Pulmonary artery endothelial cell (primary cell): ENCODE measurements around the gene PCDHB9. TPM values are rescaled to one million over a fixed set of nuclear protein-coding genes. Genes with fewer than 3 reads are reported as not detected.
"Not testable (repeated sequence)": the region's sequence is repeated elsewhere in the genome, so short reads cannot be mapped to it uniquely, and the experiment has no call there.

ENCODE experiments used
- DNase-seq: peaks from one replicate; pipeline ENCODE4 v3.0.0-alpha.2; 2011; ENCODE audit warnings: low read depth, low spot score
- total RNA-seq: library from RNA; depleted of rRNA; stranded (reverse); fragments of >200 nt; gene quantifications from 2 replicates; pipeline ENCODE4 v1.2.3, GENCODE V29; 2014

PCDHB9 gene
- total RNA-seq, result 0.04 and 0.07 TPM in 2 replicates

DNA sequence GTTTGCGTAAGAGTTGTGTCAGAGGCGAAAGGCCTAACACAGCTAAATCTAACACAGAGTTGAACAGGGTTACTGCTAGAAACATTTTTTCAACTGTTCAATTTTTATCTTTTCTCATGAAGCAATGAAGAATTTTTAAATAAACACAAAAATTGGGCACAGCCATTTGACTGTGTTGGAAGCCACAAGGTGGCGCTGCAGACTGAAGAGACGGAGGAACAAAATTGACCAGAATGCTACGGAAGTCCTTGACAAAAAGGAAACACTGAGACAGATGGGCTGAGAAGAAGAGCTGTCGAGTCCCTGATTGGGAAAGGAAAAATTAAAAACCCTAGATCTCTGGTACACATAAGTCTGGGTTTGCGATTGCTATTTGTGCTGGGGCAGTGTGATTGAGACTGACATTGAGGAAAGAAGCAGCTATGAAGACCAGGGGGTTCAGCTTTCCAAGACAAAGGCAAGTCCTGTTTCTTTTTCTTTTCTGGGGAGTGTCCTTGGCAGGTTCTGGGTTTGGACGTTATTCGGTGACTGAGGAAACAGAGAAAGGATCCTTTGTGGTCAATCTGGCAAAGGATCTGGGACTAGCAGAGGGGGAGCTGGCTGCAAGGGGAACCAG is at the start of gene PCDHB9:
Gene PCDHB9, plus strand, starts transcription at position 265 of the 616 bp plus-strand sequence. Its CDS starts 158 bp downstream, at position 423.
- DNase-seq, result no peak

DNA sequence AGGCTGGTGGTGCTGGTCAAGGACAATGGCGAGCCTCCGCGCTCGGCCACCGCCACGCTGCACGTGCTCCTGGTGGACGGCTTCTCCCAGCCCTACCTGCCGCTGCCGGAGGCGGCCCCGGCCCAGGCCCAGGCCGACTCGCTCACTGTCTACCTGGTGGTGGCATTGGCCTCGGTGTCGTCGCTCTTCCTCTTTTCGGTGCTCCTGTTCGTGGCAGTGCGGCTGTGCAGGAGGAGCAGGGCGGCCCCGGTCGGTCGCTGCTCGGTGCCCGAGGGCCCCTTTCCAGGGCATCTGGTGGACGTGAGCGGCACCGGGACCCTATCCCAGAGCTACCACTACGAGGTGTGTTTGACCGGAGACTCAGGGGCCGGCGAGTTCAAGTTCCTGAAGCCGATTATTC is 49.6 kb upstream of the PCDHB9 start:
- DNase-seq, result not testable (repeated sequence)

DNA sequence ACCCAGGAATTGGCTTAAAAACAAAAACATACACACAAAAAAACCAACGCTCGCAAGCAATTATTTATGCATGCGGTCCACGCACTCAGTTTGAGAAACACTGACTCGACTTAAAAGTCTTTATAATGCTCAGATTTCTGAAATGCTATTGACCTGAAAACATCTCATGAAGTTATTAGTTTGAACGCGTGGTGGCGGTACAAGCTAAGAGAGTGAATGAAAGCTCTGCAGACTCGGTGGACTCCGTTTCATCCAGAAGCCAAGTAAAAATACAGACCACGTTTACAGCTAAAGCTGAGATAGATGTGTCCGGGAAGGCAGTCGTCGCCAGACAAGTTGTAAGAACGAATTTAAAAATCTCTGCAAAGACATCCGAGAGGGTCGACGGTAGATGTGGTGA is 37.1 kb upstream of the PCDHB9 start, which contains the start of gene PCDHB6:
Gene PCDHB6, plus strand, starts transcription at position 246 of the 400 bp plus-strand sequence. CDS start 201 bp downstream, outside the sequence.
- DNase-seq, result no peak

DNA sequence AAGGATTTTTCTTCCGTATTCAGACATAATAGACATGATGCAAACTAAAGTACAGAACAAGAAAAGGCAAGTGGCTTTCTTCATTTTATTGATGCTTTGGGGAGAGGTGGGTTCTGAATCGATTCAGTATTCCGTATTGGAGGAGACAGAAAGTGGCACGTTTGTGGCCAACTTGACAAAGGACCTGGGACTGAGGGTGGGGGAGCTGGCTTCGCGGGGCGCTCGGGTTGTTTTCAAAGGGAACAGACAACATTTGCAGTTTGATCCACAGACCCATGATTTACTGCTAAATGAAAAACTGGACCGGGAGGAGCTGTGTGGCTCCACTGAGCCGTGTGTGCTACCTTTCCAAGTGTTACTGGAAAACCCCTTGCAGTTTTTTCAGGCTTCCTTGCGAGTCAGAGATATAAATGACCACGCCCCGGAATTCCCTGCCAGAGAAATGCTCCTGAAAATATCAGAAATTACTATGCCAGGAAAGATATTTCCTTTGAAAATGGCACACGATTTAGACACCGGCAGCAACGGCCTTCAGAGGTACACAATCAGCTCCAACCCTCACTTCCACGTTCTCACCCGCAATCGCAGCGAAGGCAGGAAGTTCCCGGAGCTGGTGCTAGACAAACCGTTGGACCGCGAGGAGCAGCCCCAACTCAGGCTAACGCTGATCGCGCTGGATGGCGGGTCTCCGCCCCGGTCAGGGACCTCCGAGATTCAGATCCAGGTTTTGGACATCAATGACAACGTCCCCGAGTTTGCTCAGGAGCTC is 36.6 kb upstream of the PCDHB9 start:
- DNase-seq, result no peak

DNA sequence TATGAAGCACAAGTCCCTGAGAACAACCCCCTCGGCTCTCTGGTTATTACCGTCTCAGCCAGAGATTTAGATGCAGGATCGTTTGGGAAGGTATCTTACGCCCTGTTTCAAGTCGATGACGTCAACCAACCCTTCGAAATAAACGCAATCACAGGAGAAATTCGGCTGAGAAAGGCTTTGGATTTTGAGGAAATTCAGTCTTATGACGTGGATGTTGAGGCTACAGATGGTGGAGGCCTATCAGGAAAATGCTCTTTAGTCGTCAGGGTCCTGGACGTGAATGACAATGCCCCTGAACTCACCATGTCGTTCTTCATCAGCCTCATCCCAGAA is 36.0 kb upstream of the PCDHB9 start:
- DNase-seq, result no peak

DNA sequence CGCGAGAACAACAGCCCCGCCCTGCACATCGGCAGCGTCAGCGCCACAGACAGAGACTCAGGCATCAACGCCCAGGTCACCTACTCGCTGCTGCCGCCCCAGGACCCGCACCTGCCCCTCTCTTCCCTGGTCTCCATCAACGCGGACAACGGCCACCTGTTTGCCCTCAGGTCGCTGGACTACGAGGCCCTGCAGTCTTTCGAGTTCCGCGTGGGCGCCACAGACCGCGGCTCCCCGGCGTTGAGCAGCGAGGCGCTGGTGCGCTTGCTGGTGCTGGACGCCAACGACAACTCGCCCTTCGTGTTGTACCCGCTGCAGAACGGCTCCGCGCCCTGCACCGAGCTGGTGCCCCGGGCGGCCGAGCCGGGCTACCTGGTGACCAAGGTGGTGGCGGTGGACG is 35.3 kb upstream of the PCDHB9 start:
- DNase-seq, result not testable (repeated sequence)

DNA sequence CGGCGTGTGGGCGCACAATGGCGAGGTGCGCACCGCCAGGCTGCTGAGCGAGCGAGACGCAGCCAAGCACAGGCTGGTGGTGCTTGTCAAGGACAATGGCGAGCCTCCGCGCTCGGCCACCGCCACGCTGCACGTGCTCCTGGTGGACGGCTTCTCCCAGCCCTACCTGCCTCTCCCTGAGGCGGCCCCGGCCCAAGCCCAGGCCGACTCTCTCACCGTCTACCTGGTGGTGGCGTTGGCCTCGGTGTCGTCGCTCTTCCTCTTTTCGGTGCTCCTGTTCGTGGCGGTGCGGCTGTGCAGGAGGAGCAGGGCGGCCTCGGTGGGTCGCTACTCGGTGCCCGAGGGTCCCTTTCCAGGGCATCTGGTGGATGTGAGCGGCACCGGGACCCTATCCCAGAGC is 34.9 kb upstream of the PCDHB9 start:
- DNase-seq, result not testable (repeated sequence)

DNA sequence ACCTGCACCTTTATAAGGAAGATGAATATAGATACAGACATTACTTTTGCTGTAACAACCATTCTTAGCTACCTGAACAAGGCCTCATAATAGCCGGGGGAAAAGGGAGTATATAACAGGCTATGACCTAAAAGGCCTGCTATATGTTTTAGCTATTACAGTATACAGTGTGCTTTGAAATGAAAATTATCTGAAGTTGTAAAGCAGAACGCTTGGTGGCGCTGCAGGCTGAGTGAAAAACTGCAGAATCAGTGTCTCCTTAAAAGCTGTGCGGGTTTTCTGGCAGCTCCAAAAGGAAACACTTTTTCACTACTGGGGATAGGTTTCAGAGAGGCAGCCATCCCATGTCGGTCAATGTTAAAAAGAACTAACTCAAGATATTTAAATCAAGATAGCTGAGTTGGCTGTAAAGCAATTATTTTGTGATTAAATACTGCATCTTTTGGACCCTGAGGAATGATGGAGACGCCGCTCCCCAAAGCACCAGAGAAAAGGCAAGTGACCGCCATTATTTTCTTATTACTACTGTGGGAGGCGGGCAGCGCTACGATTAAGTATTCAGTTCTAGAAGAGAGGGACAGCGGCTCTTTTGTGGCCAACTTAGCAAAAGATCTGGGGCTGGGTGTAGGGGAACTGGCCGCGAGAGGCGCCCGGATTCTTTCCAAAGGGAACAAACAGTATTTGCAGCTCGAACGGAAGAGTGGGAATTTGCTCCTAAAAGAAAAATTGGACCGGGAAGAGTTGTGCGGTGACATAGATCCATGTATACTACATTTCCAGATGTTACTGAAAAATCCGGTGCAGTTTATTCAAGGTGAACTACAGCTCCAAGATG is 31.2 kb upstream of the PCDHB9 start:
- DNase-seq, result no peak

DNA sequence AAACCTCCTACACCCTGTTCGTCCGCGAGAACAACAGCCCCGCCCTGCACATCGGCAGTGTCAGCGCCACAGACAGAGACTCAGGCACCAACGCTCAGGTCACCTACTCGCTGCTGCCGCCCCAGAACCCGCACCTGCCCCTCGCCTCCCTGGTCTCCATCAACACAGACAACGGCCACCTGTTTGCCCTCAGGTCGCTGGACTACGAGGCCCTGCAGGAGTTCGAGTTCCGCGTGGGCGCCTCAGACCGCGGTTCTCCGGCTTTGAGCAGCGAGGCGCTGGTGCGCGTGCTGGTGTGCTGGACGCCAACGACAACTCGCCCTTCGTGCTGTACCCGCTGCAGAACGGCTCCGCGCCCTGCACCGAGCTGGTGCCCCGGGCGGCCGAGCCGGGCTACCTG is 29.6 kb upstream of the PCDHB9 start:
- not testable (repeated sequence) for DNase-seq

DNA sequence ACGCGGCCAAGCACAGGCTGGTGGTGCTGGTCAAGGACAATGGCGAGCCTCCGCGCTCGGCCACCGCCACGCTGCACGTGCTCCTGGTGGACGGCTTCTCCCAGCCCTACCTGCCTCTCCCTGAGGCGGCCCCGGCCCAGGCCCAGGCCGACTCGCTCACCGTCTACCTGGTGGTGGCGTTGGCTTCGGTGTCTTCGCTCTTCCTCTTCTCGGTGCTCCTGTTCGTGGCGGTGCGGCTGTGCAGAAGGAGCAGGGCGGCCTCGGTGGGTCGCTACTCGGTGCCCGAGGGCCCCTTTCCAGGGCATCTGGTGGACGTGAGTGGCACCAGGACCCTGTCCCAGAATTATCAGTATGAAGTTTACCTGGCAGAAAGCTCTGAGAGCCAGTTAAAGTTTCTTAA is 29.1 kb upstream of the PCDHB9 start:
- DNase-seq, result not testable (repeated sequence)

DNA sequence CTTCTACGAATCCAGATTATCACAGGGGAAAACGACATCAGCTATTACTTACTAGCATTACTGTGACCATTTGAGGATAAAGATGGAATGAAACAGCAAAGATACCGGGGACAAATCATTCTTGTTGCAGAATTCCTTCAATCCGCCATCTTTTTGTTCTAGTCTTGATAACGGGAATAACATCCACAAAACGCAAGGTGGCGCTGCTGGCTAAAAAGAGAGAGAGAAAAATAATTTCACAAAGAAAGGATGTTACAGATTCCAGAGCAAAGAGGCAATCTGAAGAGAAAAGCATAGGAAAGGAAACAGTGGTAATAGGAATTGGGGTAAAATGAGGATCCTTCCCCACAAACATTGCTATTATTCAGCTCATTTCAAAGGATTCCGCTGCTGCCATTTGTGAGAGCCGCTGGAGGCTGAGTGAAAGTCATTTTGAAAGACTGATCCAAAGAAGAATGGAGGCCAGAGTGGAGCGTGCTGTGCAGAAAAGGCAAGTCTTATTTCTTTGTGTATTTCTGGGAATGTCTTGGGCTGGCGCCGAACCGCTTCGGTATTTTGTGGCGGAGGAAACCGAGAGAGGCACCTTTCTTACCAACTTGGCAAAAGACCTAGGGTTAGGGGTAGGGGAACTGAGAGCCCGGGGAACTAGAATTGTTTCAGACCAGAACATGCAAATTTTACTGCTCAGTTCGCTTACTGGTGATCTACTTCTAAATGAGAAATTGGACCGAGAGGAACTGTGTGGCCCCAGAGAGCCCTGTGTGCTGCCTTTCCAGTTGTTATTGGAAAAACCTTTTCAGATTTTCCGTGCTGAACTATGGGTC is 14.4 kb upstream of the PCDHB9 start, which contains the start of gene PCDHB7:
Gene PCDHB7, plus strand, starts transcription at position 264 of the 824 bp plus-strand sequence. Its CDS starts 192 bp downstream, at position 456.
- DNase-seq, result no peak

DNA sequence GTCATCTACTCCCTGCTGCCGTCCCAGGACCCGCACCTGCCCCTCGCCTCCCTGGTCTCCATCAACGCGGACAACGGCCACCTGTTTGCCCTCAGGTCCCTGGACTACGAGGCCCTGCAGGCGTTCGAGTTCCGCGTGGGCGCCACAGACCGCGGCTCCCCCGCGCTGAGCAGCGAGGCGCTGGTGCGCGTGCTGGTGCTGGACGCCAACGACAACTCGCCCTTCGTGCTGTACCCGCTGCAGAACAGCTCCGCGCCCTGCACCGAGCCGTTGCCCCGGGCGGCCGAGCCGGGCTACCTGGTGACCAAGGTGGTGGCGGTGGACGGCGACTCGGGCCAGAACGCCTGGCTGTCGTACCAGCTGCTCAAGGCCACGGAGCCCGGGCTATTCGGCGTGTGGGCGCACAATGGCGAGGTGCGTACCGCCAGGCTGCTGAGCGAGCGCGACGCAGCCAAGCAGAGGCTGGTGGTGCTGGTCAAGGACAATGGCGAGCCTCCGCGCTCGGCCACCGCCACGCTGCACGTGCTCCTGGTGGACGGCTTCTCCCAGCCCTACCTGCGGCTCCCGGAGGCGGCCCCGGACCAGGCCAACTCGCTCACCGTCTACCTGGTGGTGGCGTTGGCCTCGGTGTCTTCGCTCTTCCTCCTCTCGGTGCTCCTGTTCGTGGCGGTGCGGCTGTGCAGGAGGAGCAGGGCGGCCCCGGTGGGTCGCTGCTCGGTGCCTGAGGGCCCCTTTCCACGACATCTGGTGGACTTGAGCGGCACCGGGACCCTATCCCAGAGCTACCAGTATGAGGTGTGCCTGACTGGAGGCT is 12.5 kb upstream of the PCDHB9 start:
- DNase-seq, result not testable (repeated sequence)

DNA sequence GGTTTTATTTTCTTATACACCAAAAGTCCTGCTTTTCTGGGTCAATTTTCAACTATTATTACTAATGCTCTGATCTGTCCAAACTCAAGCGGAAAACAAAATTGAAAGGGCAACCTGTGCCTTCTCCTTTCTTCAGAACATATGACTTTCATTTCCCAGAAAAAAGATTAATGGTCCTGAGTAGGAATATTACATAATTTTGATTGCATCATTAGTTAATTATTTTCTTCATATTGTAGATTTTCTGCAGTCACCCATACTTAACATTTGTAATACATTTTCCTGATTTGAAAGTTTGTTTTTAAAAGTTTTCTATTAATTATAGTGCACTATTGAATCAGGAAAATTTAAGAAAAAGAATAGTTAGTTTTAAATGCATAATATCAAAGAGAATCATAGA is 11.0 kb upstream of the PCDHB9 start:
- DNase-seq, result no peak

DNA sequence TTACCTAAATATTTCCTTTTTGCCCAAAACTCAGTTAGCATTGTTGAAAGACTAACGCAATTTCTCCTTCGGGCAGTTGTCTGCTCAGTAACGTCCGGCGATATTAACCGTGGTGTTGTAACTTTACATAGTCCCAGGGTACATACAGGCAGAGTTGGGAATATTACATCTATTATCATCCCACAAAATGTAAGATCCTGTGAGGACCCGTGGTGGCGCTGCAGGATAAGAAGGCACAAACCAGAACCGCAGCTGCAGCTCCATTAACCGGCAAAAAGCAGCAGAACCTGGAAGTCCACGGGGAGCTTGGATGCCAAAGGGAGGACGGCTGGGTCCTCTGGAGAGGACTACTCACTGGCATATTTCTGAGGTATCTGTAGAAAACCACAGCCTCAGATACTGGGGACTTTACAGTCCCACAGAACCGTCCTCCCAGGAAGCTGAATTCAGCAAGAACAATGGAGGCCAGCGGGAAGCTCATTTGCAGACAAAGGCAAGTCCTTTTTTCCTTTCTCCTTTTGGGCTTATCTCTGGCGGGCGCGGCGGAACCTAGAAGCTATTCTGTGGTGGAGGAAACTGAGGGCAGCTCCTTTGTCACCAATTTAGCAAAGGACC is 9.3 kb upstream of the PCDHB9 start, which contains the start of gene PCDHB8:
Gene PCDHB8, plus strand, starts transcription at position 214 of the 615 bp plus-strand sequence. Its CDS starts 245 bp downstream, at position 459.
- not testable (repeated sequence) for DNase-seq

DNA sequence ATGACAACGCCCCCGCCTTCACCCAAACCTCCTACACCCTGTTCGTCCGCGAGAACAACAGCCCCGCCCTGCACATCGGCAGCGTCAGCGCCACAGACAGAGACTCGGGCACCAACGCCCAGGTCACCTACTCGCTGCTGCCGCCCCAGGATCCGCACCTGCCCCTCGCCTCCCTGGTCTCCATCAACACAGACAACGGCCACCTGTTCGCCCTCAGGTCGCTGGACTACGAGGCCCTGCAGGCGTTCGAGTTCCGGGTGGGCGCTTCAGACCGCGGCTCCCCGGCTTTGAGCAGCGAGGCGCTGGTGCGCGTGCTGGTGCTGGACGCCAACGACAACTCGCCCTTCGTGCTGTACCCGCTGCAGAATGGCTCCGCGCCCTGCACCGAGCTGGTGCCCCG is 7.6 kb upstream of the PCDHB9 start:
- DNase-seq, result not testable (repeated sequence)

DNA sequence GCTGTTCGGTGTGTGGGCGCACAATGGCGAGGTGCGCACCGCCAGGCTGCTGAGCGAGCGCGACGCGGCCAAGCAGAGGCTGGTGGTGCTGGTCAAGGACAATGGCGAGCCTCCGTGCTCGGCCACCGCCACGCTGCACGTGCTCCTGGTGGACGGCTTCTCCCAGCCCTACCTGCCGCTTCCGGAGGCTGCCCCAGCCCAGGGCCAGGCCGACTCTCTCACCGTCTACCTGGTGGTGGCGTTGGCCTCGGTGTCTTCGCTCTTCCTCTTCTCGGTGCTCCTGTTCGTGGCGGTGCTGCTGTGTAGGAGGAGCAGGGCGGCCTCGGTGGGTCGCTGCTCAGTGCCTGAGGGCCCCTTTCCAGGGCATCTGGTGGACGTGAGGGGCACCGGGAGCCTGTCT is 7.1 kb upstream of the PCDHB9 start:
- not testable (repeated sequence) for DNase-seq

DNA sequence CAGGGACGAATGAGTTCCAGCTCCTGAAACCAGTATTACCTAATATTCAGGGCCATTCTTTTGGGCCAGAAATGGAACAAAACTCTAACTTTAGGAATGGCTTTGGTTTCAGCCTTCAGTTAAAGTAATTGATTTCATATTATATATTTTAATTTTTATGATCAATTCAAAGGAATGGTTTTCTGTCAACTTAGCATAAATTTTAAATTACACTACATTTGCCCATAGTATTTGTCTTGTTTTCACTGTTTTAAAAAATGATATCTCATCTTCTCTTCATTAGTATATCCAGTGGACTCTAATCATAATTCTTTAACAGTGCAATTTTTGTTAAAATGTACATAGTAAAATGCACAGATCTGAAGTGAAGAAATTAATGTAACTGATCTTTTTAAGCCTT is 6.6 kb upstream of the PCDHB9 start:
- DNase-seq, result no peak

DNA sequence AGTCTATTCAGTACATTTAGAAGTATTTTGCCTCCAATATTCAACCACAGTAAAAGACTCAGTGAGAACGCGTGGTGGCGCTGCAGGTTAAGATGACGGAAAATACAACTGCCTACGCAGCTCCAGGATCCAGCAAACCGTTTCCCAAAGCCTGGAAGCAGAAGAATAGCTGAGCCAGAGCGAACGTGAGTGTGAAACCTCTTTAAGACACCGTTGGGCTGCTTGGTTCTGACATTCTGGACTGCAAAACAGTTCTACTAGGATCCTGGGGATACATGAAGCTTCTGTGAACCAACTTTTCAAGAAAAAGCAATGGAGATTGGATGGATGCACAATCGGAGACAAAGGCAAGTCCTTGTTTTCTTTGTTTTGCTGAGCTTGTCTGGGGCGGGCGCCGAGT is 4.7 kb upstream of the PCDHB9 start, which contains the start of gene PCDHB16:
Gene PCDHB16, plus strand, starts transcription at position 140 of the 400 bp plus-strand sequence. Its CDS starts 173 bp downstream, at position 313.
- DNase-seq, result no peak

DNA sequence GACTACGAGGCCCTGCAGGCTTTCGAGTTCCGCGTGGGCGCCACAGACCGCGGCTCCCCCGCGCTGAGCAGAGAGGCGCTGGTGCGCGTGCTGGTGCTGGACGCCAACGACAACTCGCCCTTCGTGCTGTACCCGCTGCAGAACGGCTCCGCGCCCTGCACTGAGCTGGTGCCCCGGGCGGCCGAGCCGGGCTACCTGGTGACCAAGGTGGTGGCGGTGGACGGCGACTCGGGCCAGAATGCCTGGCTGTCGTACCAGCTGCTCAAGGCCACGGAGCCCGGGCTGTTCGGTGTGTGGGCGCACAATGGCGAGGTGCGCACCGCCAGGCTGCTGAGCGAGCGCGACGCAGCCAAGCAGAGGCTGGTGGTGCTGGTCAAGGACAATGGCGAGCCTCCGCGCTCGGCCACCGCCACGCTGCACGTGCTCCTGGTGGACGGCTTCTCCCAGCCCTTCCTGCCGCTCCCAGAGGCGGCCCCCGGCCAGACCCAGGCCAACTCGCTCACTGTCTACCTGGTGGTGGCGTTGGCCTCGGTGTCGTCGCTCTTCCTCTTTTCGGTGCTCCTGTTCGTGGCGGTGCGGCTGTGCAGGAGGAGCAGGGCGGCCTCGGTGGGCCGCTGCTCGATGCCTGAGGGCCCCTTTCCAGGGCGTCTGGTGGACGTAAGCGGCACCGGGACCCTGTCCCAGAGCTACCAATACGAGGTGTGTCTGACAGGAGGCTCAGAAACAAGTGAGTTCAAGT is 2.7 kb upstream of the PCDHB9 start:
- not testable (repeated sequence) for DNase-seq
